Muscle layer of duodenum (tissue), 2 donors: ENCODE data around the gene CYP2E1.
"Not testable (repeated sequence)": the region's sequence is repeated elsewhere in the genome, so short reads cannot be mapped to it uniquely, and the experiment has no call there.

Source experiments
- H3K27ac ChIP-seq: one replicate; pipeline ENCODE4 v1.7.0; 2013; ENCODE audit warnings: mild to moderate bottlenecking, low read length
- H3K27me3 ChIP-seq: one replicate; pipeline ENCODE4 v1.7.0; 2013; ENCODE audit warnings: low read depth, mild to moderate bottlenecking, control low read depth, low read length
- H3K36me3 ChIP-seq, 2 donors: one replicate each; pipeline ENCODE4 v1.7.0; 2013; ENCODE audit warnings: low read length in 2 of 2, control low read depth in 1 of 2, mild to moderate bottlenecking in 1 of 2; ENCODE audit not compliant: insufficient read depth in 2 of 2, control insufficient read depth in 1 of 2
- H3K4me1 ChIP-seq, 2 donors: one replicate each; pipeline ENCODE4 v1.7.0; 2013; ENCODE audit warnings: low read length in 2 of 2, mild to moderate bottlenecking in 2 of 2, control low read depth in 1 of 2, moderate library complexity in 1 of 2; ENCODE audit not compliant: insufficient read depth in 2 of 2, control insufficient read depth in 1 of 2
- H3K4me3 ChIP-seq, 2 donors: one replicate each; pipeline ENCODE4 v1.7.0; 2013; ENCODE audit warnings: low read length in 2 of 2, low read depth in 1 of 2, mild to moderate bottlenecking in 1 of 2
- H3K9me3 ChIP-seq, 2 donors: one replicate each; pipeline ENCODE4 v1.7.0; 2013; ENCODE audit warnings: low read length in 2 of 2, control low read depth in 1 of 2, mild to moderate bottlenecking in 1 of 2; ENCODE audit not compliant: control insufficient read depth in 1 of 2
- donor health status: healthy.

CYP2E1 gene

GRCh38 chr10:133577037-133577436 lies 49.9 kb downstream of the CYP2E1 start:
- H3K27ac ChIP-seq, H3K4me3 ChIP-seq, H3K4me1 ChIP-seq, H3K27me3 ChIP-seq, H3K36me3 ChIP-seq: not testable (repeated sequence)
- peaks cover 0 to 18% of the 10 kb centered on the region in 2 donors for H3K9me3 ChIP-seq
